Hippocampal formation (tissue), 2 donors: Measurements from ENCODE around the gene KIF21A.

Source experiments
- DNase-seq, 2 donors: peaks; one replicate each; lab custom pipeline; 2025; lab: John Stamatoyannopoulos, UW

Gene KIF21A

DNA sequence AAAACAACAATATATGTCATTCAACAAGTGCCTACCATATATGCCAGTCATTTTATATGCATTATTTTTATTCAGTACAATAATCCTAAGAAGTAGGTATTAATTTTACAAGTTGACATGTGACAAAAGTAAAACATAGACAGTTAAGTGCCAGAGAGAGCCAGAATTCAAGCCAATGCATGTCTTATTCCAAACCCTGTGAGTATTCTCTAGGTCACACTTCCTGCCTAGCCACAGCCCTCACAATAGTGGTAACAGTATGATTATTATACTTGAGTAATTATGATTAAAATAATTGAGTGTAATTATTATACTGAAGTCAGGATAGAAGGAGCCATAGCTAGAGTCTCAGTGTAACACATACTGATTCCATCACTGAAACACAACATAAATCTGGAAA lies 52.2 kb downstream of the KIF21A start:
- DNase-seq = no peak

DNA sequence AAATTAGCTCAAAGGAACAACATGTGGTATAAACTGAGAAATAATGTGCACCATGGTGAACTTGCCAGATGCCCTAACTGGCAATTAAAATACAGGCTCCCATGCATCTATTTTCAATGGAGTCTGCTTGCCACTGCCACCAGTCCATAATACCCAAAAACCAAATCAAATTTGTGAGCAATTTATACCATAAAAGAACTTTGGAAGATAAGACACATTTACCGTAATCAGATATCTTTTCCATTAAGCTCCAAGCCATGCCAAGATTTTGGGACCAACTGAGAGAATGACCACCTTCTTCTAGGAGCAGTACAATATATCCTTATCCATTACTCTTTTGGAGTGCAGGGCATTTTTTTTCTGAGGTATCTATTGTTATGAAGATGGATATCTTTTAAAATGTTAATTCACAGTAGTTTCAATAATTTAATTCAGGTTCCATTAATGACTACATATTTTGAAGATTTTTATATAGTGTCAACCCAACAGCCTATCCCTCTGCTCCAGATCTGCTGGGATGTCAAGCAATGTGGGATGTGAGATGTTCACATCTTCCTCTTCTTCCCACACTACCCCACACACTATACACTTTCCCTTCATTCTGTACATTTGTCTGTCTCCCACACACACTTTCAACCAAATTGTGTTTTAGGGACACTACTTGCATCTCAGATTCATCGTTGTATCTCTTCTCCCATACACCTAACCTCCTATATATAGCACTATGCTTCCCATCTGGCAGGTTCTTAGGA lies 53.3 kb downstream of the KIF21A start:
- no peak for DNase-seq

DNA sequence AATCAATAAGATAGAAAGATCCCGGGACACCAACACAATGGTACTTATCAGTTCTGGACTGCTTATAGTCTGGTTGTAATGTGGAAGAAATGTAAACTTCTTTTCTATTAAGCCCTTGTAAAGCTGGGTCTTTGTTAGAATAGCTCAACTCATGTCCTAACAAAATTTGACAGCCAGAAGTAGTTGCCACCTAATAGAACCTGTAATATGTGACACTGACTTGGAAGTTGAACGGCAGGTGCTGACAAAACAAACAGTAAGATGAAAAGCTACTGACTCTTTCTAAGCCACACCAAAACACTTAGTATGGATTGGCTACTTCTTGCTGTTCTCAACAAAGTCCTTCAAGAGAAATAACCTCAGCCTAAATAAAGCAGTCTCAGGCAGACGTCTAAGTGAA lies 56.6 kb downstream of the KIF21A start:
- no peak for DNase-seq

DNA sequence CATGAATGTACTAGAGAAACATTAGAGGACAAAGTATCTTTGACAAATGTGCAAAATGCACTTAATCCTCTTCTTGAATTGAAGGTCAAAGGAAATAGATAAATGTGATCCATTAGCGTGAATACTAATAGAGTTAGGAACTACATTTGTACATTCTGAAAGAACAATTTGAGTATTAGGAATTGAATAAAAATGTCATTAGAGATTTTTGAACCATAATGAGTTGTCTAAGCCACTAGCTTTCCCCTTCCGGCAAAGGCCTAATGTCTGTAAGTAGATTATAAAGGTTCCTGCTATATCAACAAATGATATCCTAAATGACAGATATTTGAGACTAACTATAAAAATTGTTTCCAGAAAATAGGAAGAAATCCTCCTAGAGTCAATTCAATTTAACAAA lies 59.8 kb downstream of the KIF21A start:
- DNase-seq = no peak

DNA sequence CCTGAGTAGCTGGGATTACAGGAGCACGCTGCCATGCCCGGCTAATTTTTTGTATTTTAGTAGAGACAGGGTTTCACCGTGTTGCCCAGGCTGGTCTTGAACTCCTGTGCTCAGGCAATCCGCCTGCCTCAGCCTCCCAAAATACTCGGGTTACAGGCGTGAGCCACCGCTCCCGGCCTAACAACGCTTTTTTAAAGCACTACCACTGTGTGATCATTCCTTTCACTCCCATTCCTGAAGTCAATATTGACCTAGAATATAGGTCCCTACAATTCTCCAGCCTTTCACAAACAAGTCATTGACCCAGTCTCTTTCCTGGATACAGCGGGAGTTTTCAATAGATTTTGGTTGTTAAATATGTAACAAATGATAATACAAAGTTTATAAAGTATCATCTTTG lies 62.8 kb downstream of the KIF21A start:
- DNase-seq = no peak

DNA sequence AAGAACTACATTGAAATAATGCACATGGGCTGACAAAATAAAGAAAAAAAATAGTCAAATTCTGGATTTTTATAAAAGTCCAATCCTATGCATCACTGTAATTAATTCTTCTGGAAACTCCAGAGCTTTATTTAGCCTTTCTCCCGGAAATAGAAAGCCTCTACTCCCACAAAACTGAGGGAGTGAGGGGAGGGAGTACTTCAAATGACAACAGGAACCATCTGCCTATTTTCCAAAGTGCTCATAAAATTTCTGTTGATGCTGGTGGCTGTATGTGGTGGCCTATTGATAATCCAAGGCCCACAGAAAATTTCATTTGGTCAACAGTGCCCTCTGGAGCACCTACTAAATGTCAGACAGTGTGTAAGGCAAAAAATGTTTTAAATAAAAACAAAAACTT lies 64.6 kb downstream of the KIF21A start:
- DNase-seq = no peak

DNA sequence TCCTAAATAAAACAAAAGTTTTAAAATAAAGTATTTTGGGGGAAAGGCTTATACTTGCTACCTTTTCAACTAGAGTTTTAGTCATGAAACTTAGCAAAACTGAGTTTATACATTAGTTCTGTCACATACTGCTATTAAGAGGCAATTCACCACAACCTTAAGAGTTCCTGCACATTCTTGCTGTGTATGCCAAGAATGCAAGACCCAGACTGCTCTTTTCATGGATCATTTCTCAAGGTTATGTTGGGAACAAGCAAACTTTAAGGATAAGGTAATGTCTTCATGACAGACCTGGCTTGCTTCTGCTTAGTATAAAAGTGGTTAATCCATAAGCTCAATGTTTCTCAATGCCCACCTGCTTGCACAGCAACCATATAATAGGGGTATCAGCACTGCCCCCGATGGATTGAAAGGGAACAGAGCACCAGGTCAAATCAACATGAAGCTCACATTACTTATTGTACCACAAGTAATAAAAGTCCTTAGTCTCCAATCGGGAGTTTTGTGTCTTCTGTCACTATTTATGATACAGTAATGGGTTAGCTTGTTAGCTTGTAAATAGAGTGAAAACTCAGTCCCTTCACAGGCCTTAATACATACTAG lies 67.6 kb downstream of the KIF21A start:
- no peak for DNase-seq

DNA sequence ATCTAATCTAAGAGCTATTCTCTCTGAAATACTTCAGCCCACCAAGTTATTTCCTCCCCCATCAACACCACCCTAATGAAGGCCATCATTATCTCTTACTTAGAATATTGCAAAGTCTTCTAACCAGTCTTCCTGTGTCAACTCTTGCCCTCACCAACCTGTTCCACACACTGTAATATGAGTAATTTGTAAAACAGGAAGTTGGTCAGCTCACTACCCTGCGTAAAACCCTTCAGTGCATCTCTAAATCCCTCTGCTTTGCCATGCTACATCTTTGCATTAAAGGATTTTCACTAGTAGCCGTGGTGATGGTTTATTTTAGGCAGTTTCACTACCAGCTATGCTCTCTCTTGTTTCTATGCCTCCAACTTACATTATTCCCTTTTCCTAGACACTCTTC lies 70.0 kb downstream of the KIF21A start:
- no peak for DNase-seq

DNA sequence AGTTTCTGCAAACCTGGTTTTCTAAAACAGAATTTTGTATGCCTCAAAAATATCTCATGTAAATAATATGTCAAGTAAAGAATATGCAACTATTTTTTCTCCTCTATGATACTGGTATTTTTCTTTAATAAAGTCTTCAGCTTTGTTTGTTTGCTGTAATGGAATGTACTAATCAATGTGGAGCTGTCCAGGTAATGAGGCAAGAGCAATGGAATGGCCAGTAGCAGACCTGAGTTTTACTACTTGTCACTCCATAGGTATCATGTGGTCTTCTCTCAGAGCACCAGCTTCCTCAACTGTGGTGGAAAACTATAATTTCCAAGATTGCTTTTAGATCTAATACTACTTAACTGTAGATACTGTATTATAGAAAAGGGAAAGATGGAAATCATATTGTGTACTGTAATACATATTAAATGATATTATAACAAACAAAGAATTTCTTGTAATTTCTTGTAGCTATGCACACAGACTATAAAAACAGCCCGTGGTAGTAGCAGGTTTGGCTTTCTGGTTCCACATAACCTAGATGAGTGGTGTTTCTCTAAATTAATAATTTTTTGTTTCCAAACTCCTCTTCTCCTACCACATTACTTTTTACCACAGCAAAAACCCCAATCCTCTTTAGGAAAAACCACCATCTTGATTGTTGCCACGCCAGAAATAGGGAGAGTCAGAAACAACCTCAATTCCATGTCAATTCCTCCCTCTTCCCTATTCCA lies 70.6 kb downstream of the KIF21A start:
- DNase-seq = no peak

DNA sequence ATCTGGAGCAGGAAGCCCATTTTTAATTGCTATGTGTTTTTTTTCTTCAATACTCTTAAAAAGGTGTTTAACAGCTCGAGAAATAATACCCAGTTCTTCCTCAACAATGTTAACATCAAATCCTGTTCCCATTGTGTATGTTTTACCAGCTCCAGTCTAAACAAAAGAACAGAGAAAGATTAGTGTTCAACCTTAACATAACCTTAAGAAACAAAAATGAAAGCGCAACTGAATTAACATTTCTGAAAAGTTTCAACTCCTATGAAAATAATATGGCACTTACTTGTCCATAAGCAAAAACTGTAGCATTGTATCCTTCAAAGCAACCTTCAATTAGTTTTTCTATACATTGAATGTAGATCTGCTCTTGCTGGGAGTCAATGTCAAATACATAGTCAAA lies 73.2 kb downstream of the KIF21A start:
- no peak for DNase-seq

DNA sequence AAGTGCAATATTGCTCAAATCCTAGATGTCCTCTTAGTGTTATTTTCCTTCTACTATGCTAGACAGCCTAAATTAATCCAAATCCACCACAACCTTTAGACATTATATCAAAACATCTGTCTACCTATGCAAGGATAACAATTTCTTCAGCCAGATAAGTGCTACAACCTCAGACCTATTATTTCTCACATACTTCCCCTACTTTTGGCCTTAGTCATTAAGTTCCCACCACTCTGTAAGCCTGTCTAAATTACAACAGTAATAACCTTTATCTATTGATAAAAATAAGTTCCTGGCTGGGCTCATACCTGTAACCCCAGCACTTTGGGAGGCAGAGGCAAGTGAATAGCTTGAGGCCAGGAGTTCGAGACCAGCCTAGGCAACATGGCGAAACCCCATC lies 74.0 kb downstream of the KIF21A start:
- DNase-seq = no peak

DNA sequence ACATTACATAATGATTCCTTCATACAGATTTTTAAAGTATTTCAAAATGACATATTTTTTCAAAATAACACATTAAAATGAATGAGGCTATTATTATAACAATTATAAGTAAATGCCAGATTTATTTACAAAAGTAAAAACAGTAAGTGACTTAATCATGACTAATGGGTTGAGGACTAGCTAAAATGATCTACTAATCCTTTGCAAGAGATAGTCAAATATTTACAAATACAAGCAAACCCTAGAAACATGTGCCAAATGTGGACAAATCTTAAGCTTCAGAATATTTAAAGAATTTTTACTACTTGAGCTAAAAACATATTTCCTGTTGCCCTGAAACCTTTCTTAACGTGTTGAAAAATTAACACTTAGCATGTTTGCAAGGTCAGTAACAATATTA lies 74.8 kb downstream of the KIF21A start:
- DNase-seq = no peak

DNA sequence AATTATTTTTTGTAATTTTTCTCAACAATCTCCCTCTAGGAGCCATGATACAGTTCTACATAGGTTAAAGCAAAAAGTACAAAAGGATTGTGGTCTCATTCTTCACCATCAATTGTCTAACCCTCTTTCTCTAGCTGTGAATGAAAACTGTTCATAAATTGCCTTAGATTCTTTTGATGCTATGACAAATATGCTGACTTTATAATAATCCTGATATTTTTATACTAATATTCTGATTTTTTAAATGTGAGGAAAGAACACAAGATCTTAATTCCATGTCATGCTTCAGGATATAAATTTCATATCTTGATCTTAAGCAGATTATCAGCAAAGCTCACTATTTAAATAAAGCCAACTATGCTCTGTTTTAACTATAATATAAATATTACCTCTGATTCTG lies 75.4 kb downstream of the KIF21A start:
- no peak for DNase-seq

DNA sequence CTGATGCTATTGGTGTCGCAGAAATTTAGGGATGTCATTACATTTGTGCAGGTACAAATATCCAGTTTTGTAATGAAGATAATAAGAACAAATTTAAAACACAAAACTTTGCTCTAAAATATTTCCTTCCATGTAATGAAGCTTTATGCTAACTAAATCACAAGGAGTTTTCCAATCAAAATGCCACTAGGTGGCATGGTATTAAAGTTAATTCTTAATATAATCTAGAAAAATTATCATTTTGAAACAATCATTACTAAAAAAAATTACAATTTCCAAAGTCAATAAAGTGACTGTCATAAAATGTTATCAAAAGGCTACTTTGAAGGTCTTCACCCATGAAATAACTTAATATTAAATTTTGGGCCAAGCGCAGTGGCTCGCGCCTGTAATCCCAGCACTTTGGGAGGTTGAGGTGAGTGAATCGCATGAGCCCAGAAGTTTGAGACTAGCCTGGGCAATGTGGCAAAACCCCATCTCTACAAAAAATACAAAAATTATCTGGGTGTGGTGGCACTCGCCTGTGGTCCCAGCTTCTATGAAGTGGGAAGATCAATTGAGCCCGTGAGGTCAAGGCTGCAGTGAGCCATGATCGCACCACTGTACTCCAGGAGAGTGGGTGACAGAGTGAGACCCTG lies 77.4 kb downstream of the KIF21A start:
- no peak for DNase-seq

DNA sequence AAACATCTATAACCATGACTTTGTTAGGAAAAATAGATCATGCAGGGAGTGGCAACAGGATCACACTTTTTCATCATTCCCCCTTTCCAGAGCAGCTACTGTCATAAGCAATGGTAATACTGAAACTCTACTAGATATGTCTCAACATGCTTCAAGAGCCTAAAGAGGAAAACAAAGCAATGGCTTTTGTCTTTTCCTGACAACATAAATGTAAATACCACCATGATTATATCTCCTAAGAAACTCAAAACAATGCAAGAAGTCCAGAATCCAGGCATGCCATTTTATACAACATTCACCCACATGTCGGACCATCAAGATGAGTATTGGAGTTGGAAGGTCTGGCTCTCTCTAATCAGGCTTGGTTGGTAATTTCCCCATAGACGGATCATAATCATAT lies 78.7 kb downstream of the KIF21A start:
- DNase-seq = no peak

DNA sequence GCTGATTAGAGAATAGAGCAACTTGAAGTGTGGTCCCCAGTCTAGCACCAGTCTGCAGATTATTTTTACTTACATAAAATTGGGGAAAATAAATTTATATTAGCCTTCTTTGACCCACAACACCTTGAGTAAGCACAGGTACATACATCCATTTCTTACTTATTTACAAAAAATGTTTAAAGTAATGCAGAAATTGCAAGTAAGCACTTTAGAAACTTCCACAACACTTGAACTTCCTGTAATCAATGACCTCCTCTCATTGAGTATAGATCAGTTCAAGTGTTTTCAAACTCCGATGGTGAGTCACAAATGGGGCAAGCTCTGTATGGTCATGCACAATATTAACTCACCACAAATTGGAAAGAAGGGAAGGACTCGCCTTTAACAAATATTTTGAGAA lies 83.3 kb downstream of the KIF21A start:
- no peak for DNase-seq

DNA sequence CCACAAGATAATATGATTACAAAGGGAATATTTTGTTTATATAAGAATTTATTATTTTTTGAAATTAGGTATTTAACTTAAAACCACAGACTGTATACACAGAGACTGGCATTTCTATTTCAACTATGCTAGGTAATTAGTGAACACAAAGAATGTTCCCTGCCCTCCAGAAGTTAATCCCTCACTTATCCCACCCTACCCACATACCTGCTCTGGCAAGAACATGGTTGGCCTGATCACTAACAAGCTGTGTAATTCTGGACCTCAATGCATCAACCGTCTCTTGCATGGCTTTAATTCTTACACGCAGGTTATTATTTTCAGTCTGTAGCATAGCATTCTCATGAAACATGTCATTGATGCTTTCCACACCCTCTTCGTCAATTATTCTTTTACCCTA lies 85.9 kb downstream of the KIF21A start:
- DNase-seq = no peak

DNA sequence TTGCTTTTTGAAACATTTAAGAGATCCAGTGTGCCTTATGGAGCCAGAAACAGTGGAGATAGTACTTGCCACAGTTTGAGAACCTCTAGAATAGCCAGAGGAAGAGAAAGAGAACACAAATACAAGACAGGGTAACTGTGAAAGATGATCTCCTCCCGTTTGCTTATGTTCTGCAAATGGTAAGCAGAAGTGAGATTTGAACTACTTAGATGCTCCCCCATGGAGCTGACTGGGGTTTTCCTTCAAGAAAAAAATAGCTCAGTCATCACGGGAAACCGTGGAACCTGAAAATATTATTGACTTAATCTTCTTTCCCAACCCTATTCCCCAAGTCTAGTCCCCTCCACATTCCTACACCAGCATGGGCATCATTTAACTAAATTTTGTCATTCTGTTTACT lies 87.1 kb downstream of the KIF21A start:
- DNase-seq = no peak

DNA sequence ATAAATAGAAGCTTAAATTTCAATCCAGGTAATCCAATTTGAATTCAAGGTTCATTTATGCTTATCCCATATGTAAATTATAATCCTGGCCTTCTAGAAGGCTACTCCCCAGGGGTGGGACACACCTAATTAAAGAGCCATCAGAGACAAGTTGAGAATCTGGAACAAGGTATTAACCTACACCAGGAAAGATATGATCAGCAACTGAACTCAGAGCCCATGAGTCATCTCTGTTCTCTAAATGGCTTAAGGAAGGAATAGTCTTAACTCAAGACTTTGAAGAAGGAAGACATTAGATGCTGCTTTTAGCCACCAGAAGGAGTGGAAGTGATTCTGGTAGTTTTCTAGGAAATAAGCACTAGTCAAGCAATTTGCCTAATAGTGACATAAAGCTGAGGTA lies 88.0 kb downstream of the KIF21A start:
- DNase-seq = no peak

DNA sequence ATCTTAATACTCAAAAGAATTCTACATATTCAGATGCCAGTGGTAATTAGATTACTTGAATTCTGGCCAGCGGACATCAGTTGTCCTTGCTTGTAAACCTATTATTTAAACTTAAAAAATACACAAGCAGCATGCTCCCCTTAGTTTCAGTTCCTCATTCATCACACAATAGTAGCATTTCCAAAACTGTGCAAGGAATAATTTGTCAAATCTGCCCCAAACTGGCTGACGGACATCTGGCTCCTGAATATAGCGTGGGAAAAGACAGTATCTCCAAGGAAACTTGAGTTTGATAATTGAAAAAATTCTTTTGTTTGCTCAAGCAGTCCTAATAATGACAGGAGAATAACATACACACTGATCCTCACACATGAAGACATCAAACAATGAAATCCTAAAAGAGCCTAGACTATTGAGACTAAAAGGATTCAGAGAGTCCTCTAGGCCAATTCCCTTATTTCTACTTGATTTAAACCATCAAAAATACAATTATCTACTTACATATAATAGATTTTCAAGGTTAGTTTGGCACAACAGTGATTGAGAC lies 90.4 kb downstream of the KIF21A start:
- DNase-seq = no peak

DNA sequence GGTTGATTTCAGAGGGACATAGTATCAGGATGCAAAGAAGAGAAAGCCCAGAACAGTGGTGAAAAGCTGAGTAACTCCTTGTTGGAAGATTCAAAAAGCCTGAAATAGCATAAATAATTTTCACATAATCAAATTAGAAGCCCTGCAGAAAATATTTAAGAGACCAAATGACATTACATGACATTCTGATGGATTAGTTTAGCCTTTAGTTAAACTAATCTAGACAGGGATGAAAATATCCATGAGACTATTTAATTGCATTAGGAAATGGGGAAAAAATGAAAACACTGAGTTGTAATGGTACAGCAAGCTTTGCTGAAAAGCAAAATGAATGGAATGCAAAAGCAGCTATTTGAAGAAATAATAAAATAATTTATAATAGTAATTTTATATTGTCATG lies 91.8 kb downstream of the KIF21A start:
- DNase-seq = no peak

DNA sequence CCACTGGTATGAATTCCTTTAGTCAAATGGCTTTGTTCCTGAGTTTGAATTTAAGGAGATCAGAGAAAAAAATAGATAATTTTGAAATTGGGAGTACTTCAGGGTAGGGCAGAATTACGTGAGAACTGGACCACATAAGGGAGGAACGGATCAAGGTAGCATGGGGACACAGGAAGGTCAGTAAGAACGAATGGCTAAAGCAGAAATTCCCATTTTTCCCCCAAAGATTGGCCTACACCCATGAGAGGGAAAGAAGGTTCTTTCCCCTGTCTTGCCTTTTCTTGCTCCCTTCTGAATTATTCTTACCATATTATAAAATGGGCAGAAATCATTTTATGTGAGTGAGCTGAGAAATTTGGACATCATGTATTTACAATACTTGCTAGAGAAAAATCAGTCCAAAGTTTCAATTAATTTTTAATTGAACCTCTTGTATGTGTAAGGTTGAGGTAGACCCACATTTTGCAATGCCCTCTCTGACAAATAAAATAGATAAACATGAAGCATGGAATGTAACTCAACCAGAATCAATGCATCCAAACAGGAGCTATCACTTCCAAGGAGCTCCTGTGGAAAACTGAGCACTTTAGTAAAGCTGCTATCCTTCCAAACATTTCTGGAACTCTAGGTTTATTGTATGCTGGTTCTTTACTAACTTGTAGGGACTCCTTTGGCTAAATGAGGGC lies 93.8 kb downstream of the KIF21A start:
- no peak for DNase-seq
